Activated CD8-positive, alpha-beta memory T cell treated with anti-CD3 and anti-CD28 coated beads, Interleukin-2, amount 50 U/mL, for 4 hours (primary cell): ENCODE results near the gene RHOBTB3.

Experiments
- DNase-seq: peaks from one replicate; pipeline ENCODE4 v3.0.0-alpha.2; 2020

Gene RHOBTB3

DNA sequence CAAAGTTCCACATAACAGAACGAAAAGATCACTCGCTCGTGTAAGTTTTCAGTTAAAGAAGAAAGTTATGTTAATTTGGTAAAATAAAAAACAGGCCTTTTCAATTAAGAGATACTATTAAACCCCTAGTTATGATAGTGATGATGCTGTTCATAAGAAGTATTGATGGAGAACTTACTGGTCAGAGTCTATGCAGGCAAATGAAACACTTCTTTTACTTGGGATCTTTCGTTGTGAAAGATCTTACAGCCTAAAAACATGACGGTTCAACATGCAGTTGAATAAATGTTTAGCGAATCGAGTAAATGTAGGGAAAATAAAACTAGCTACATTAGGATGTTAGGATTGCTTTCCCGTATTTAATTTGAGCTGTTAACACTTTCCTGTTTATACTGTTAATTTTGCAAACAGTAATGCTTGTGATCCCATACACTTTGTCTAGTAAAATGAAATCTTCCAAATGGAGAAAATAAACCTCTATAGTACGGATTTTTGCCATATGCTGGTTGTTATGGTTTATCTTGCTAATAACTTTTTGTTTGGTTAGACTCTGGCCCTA is 2.0 kb downstream of the RHOBTB3 start:
- DNase-seq: no peak

DNA sequence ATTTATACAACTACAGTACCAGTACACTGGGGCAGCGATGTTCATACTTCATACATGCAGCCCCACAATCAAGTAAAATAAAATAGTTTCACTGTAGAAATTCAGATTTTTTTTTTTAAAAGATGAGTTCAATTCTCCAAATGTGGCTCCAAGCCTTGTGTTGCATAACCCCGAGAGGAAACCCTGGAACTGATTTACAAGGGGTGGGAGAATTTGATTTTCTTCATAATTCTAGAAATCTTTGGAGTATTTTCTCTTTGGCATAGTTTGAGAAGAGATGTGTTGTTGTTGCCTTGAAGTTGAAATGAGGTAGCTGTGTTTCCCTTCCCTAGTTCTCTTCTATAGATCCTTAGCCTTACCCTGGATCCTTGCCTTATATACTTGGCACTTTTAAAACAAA is 3.1 kb downstream of the RHOBTB3 start:
- no peak for DNase-seq

DNA sequence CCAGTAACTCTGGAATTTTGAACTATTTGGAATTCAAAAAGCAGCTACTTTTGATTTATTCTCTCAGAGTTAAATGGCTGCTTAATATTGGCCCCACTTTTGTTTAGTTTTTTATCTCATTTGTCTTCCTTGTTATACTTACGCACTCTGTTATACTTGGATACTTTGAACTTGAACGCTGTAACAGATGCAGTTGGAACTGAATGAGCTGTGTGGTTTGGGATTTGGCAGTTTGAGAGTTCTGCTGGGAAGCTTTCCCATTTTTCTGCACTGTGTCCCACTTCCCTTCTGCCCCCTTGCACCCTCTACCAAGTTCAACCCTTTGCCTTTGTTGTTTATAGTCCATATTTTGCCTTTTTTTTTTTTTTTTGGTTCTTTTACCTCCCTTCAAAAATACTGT is 3.8 kb downstream of the RHOBTB3 start:
- no peak for DNase-seq

DNA sequence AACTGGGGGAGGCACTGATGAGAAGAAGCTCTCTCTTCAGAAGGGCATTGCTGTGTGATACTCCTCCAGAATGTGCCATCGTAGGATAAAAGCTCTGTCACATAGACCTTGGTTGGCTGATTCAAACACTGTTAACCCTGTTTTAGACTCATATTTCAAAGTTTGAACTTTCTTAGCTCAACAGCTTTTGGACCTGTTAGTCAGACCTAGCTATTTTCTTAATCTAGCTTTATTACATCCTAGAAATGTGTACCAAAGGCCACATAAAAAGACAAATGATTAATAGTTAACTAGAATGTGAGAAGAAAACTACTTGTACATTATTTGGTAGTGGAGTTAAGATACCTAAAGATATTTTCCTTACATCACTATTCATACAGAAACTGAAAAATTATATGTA is 4.3 kb downstream of the RHOBTB3 start:
- DNase-seq: no peak

DNA sequence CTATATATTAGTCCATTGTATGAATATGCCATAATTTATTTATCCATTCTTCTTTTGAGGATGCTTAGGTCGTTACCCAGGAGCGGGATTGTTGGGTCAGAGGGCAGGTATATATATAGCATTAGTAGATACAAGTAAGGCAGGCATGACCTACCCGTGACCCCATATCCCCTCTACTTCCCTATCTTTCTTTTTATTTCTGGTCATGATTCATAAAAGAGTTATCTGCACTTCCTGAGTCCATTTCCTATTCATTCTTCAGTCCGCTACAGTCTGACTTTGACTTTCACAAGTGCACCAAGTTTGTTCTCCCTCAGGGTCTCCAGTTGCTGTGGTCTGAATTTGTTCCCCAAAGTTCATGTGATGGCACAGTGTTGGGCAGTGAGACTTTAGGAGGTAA is 6.9 kb downstream of the RHOBTB3 start:
- DNase-seq: no peak

DNA sequence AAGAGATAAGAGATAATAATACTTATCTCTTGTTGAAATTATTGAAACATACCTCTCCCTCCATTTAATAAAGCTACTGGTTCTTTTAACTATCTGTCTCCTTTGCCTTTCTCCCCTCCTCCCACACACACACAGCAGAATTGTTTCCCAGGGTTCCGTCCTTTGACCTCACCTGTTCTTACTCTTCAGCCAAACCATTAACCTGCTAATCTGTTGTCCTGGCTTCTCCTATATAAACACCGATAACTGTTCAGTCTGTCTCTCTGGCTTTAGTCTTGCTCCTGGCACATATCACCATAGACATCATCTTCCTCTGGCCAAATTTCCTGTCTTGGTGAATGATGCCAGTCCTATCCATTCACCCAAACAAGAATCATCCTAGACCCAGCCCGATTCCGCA is 7.7 kb downstream of the RHOBTB3 start:
- DNase-seq: no peak

DNA sequence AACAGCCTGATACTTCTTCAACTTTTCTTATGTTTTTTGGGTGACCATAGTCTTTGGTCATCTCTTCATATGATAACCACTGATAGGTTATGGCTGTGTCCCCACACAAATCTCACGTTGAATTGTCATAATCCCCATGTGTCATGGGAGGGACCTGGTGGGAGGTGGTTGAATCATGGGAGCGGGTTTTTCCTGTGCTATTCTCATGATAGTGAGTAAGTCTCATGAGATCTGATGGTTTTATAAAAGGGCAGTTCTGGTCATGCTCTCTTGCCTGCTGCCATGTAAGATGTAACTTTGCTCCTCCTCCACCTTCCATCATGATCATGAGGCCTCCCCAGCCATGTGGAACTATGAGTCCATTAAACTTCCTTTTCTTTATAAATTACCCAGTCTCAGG is 8.7 kb downstream of the RHOBTB3 start:
- DNase-seq: no peak

DNA sequence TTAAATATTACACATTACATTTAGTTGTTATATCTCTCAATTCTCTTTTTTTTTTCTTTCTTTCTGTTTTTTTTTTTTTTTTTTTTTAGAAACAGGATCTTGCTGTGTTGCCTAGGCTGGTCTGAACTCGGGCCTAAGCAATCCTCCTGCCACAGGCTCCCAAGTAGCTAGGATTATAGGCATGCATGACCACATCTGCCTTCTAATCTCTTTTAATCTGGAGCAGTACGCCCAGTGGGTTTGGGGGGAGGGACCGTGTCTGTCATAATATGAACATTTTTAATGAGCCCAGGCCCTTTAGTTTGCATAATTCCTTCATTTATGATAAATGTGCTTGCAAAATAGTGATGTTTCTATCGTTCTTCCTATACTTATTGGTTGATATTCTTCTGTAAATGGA is 10.3 kb downstream of the RHOBTB3 start:
- no peak for DNase-seq

DNA sequence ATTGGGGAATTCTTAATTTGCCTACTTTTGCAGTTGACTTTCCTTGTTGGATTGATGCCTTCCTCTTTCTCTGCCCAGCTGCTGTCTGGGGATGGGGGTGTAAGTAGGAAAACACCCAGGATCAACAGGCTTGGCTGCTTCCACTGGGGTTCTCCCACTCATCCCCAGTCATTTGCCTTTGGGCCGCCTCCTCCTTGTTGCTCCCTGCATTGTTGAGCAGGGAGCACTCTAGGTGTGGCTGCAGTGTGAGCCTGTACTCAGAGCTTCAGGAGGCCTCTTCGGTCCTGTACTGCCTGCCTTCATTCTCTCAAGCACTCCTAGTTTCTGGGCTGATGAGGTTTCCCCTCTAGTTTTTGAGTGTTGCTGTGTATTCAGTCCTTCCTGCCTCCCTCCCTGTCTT is 12.1 kb downstream of the RHOBTB3 start:
- no peak for DNase-seq

DNA sequence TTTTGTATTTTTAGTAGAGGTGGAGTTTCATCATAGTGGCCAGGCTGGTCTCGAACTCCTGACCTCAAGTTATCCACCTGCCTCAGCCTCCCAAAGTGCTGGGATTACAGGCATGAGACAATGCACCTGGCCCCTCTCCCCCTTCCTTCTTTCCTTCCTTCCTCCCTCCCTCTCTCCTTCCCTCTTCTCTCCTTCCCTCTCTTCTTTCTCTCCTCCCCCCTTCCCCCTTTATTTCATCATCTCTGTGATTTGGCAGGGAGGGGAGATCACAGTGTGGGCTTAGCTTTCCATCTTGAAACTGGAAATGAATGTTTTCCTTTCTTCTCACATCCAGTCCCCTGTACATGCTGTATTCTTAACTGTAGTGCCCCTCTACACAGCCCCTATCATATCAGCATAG is 12.7 kb downstream of the RHOBTB3 start:
- DNase-seq: no peak

DNA sequence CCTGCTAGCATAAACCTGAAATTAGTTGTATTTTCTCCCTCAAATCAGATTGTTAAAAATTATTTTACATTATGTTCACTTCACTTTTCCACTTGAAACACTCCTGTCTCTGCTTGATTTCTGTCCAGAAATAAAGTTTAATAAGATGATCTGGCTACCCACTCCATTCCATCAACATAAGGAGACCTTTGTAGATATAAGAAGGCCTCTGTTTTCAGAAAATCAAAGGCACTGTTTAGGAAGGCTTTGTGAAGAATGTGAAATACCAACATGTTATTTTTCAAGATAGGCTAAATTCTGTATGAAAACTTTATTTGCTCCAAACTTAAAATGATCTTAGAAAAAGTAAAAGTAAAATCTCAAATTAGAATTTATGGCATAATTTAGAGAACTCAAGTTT is 15.1 kb downstream of the RHOBTB3 start:
- DNase-seq: no peak

DNA sequence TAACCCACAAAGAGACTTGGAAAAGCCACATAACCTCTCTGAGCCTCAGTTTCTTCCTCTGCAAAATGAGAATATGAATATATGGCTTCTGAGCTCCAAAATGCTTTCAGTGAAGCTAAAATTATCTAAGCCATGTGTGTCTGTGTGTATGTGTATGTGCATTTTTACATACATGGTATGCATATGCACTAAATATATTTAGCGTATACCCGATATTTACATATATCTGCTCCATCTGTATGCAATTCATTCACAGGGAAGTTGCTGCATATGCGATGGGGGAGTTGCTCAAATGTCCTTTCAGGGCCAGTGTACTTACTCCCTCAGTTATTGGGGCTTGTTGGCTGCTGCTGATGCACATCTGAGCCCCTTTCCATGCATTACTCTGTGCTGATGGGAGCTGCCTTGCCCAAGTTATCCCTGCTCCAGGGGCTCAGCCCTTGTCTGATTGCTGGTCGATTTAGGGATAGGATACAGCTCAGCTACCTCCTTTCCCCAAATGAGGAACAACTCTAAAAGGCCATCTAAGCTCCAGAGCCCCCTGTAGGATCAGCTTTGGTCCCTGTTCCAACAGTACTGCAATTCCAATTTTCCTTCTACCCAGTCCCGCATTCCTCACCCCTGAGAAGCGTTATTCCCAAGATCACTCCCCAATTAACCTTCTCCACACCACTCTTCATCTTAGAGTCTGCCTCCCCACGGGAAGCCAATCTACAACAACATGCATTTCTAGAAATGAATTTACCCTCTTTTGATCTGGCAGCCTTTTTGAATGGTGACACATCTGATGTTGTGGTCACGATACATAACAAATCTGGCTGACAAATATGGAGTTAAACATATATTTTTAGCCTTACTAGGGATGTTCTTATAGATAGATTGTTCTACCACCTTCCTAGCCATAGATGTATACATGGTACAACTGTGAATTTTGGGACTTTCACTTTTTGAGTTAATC is 15.9 kb downstream of the RHOBTB3 start:
- DNase-seq: no peak

DNA sequence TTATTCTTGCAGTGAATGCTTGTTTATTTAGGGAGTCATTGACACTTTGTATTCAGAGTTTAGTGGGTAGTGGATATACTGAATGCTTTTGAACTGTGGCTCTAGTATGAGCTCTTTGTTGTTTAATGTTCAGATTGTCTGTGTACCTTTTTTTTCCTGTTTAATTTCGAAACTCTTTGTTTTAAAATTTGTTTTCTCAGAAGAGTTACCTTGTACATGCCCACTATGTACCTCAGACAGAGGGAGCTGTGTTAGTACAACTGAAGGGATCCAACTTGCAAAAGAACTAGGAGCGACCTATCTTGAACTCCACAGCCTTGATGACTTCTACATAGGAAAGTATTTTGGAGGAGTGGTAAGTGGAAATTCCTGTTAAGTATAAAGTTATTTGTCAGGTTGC is 17.0 kb downstream of the RHOBTB3 start:
- DNase-seq: no peak

DNA sequence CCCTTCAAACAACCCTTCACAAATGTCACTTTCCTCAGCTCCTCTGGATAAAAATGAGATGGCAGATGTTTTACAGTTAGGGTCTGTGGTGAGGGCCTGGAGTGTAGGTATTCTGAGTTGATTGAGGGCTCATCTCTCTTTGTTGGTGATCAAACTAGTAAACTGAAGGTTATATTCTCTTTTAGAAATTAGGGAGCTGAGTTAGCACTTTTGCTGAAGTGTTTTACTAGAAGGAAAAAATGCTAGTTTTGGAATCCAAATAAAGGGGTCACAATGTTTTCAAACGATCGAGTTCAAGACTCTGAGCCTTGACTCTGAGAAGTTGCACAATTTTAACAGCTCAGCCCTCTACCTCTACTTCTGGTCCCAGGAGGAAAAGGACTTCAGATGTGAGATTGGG is 23.4 kb downstream of the RHOBTB3 start:
- no peak for DNase-seq

DNA sequence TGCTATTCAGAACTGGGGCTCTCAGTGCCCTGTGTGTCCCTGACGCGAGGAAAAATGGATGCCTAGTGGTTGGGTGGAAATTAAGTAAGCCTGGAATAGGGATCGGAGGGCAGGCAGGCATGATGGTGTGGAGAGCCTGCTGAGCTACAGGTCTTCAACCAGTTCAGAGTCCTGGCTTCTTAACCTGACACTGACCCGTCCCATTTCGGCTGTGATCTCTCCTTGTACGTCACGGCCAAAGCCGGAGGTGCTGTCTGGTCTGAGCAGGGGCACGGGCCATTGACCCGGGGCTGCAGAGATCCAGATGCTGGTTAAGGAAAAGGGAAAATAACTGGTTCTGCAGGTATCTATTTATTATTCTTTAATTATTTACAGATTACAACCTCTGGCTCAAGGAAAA is 27.9 kb downstream of the RHOBTB3 start:
- DNase-seq: no peak

DNA sequence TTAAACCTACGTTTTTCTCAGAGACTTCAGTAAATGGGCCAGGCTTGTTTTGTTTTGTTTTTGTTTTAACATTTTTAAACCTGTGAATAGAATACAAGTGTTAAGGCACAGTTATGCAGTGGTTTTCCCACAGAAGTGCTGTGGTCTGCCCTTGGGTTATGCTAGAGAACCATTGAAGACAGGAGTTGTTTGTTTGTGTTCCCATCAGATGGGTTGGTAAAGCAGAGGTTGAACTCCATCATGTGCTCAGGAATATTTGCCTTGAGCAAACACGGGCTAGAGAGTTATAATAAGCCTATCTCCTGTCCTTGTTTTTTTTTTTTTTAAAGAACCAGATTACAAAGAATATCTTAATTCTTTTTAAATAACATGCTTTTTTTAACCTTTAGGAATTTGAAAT is 28.5 kb downstream of the RHOBTB3 start:
- DNase-seq: no peak

DNA sequence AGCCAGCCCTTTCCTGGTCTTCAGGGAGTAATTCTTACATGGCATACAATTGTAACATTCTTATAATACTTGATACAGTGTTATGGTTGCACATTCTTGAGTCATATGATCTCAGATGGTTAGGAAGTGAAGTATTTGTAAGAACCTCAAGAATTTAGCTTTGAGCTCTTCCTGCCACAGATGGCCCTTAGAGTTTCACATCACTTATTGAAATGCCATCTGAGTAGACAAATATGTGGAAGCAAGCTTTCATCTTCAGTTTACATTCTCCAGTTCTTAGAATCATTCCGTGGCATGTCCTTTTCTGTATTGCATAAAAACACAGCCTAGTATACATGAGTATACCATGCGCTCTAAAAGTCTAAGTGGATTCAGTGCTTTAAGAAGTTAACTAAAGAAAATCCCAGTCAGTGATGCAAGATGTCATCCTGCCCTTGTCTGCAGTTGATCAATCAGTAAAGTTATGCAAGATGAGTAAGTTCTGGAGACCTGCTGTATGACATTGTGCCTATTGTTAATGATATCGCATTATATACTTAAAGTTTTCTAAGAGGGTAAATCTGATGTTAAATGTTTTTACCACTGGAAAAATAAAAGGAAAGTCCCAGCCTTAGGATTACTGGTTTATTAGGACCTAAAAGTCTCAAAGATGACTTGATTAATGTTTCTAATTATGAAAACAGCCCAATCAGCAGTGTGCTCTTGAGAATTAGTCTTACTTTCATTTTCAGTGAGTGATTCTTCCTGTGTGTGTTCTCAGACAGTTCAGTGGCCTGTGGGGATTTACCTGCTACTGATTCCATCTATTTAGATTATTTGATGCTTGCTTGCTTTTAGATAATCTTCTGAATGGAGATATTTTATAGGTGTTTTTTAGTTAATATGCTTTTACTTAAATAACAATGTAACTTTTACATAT is 29.4 kb downstream of the RHOBTB3 start:
- no peak for DNase-seq

DNA sequence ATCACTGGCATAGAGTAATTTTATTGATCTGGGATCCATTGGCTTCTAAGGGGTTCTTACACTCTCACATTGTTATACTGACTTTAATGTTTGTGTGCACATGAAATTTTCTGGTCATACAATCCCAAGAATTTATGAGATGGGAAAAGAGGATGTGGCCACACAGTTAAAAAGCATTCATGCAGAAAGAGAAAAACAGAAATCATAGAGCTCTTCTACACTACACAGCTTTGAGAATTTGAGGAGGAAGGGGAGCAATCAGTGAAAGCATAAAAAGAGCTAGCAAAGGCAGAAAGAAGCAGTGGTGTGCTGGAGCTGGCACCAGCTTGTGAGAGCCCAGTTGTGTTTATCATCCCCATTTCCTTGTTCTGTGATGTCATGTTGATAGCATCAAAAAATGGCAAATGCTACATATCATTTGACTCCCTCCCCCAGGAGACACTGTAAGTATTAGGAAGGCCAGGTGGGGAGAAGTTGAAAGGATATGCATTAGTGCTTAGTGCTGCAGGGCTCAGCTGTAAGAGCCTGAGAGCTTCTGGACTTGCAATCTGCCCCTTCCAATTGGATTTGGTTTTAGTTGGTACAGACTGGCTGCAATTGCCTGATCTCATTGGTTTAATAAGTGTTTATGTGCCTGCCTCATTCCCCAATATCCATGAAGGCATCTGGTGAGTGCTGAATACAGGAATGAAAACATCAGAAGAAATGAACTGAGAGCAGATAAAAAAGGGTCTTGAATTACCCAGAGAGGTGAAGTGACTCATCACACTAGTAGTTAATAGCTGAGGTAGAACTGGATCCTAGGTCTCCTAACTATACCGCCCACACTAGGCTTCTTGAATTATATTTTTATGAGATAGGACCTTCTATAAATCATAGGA is 30.9 kb downstream of the RHOBTB3 start:
- DNase-seq: no peak

DNA sequence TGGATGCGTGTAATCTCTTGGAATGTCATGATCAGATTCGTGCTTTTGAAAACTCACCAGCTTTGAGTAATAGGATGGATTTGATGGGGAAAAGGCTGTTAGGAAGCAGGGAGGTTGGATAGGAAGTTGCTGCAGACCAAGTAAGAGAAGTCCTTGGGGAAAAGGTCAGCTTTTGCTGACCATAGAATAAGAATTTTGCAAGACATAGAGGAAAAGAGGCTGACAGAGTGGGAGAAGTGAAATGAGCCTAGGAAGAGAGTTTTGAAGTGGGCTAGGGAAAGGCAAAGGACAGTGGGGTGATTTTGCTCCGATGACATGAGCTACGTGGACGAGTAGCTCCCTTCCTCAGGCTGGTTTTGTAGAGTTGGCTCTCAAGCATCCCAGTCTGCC is 31.5 kb downstream of the RHOBTB3 start:
- no peak for DNase-seq

DNA sequence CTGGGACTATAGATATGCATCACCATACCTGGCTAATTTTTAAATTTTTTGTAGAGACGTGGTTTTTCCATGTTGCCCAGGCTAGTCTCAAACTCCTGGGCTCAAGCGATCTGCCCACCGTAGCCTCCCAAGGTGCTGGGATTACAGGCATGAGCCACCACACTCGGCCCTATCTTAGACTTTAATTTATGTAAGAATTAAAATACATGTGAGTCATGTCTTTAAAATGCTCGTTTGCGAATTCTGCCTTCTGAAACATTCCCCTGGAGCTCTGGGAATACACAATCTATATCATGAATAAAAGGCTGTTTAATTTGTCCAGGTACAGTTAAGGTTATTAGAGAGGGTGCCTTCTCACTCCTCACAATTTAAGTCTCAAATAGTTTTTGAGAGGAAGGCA is 32.8 kb downstream of the RHOBTB3 start:
- no peak for DNase-seq

DNA sequence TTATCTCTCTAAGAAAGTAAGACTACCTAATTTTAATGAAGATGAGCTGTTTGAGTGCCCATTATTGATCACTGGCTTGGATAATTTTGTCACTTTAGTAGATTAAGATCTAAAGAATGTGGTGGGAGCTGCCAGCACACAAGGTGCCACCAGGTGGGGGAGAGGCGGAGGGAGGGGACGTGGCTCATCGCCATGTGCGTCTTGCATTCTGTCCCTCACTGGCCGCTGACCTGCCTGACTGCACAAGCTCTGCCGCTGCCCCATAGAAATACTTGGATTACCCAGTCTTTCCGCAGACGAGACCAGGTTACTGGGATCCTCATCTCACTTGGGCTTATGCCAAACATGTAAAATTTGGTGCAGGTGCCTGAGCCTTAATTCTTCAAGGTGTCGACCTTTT is 37.6 kb downstream of the RHOBTB3 start:
- no peak for DNase-seq

DNA sequence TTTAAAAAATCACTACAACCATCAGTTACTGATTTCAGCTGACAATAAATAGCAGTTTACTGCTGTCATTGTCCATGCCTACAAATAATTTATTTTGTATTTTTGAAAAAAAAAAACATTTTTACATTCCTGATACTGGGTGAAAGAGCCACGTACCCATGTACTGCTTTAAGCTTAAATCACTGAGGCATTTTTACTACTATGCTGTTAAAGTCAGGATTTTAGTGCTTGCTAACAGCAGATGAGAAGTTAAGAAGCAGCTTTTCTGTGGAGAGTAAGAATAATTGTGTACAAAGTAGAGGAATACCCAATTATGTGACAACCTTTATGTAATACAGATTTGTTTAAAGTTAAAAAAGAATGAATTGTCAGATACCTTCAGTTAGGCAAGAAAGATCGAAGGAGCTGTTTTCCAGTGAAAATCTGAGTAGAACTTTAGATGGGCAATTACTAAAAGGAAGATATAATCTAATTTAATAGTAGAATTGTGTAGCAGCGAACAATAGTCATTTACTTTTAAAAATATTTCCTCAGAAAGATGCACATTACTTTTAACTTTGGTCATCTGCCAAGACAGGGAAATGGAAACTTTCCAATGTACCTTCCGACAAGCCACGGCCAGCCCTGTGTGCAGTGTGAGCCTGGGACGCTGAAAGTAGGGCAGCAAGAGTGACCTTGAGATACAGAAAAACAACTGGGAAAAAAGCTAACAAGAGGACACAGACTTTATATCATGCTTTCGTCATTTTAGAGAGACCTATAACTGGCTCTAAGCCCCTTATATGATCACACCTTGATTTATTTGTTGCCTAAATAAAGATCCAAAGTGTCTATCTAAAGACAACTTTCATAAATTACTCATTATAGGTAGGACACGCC is 39.9 kb downstream of the RHOBTB3 start:
- no peak for DNase-seq
